H9 (cell line): Measurements from ENCODE around the gene SUPT5H. TPM values are rescaled to one million over a fixed set of nuclear protein-coding genes. Genes with fewer than 3 reads are reported as not detected.

Experiments used
- DNase-seq: peaks from one replicate; pipeline ENCODE4 v3.0.0-alpha.2; 2017
- H2AFZ ChIP-seq: one replicate; pipeline ENCODE4 v1.6.1; 2013; ENCODE audit warnings: mild to moderate bottlenecking, low read length, control low read depth, moderate library complexity
- H2AK5ac ChIP-seq: 2 replicates; pipeline ENCODE4 v1.6.1; 2013; ENCODE audit warnings: low read length, control low read depth, mixed read lengths; ENCODE audit not compliant: insufficient read length
- H2BK120ac ChIP-seq: one replicate; pipeline ENCODE4 v1.6.1; 2013; ENCODE audit warnings: low read depth, mild to moderate bottlenecking, low read length, control low read depth, inconsistent platforms; ENCODE audit not compliant: poor library complexity, severe bottlenecking
- H2BK12ac ChIP-seq: 2 replicates; pipeline ENCODE4 v1.6.1; 2013; ENCODE audit warnings: low read length, control low read depth, mixed read lengths, low read depth; ENCODE audit not compliant: insufficient read length
- H2BK15ac ChIP-seq: 2 replicates; pipeline ENCODE4 v1.6.1; 2013; ENCODE audit warnings: low read depth, low read length, control low read depth
- H2BK20ac ChIP-seq: one replicate; pipeline ENCODE4 v1.6.1; 2013; ENCODE audit warnings: low read depth, mild to moderate bottlenecking, low read length, control low read depth, inconsistent platforms; ENCODE audit not compliant: poor library complexity, severe bottlenecking
- H2BK5ac ChIP-seq: 2 replicates; pipeline ENCODE4 v1.6.1; 2013; ENCODE audit warnings: low read length, control low read depth, mixed read lengths; ENCODE audit not compliant: insufficient read length
- H3K14ac ChIP-seq: 2 replicates; pipeline ENCODE4 v1.6.1; 2013; ENCODE audit warnings: low read length, control low read depth; ENCODE audit not compliant: insufficient read depth
- H3K18ac ChIP-seq: 2 replicates; pipeline ENCODE4 v1.6.1; 2013; ENCODE audit warnings: low read depth, mild to moderate bottlenecking, mixed read lengths, low read length, control low read depth; ENCODE audit not compliant: insufficient read length
- H3K23ac ChIP-seq: 2 replicates; pipeline ENCODE4 v1.6.1; 2013; ENCODE audit warnings: low read length, control low read depth, mixed read lengths, low read depth; ENCODE audit not compliant: insufficient read length
- H3K23me2 ChIP-seq: 2 replicates; pipeline ENCODE4 v1.6.1; 2013; ENCODE audit warnings: low read depth, mild to moderate bottlenecking, mixed read lengths, low read length, control low read depth; ENCODE audit not compliant: insufficient read length, poor library complexity, severe bottlenecking
- H3K27ac ChIP-seq: 2 replicates; pipeline ENCODE4 v1.5.1; 2013; ENCODE audit warnings: low read length, control low read depth, mixed read lengths, low read depth; ENCODE audit not compliant: insufficient read length
- H3K27me3 ChIP-seq: 2 replicates; pipeline ENCODE4 v1.6.1; 2013; ENCODE audit warnings: low read length, control low read depth, inconsistent platforms; ENCODE audit not compliant: insufficient read depth
- H3K4ac ChIP-seq: 2 replicates; pipeline ENCODE4 v1.6.1; 2013; ENCODE audit warnings: low read depth, mild to moderate bottlenecking, control low read depth, inconsistent platforms, low read length, moderate library complexity
- H3K4me1 ChIP-seq: 2 replicates; pipeline ENCODE4 v1.6.1; 2013; ENCODE audit warnings: low read length, control low read depth, inconsistent platforms; ENCODE audit not compliant: insufficient read depth
- H3K4me2 ChIP-seq: 2 replicates; pipeline ENCODE4 v1.6.1; 2013; ENCODE audit warnings: low read length, control low read depth, mixed read lengths; ENCODE audit not compliant: insufficient read length, insufficient read depth
- H3K56ac ChIP-seq: 2 replicates; pipeline ENCODE4 v1.6.1; 2013; ENCODE audit warnings: low read depth, mild to moderate bottlenecking, mixed read lengths, low read length, control low read depth; ENCODE audit not compliant: insufficient read length
- H3K79me1 ChIP-seq: 2 replicates; pipeline ENCODE4 v1.6.1; 2013; ENCODE audit warnings: low read depth, mild to moderate bottlenecking, moderate library complexity, low read length, control low read depth, inconsistent platforms; ENCODE audit not compliant: insufficient read depth, poor library complexity, severe bottlenecking
- H3K79me2 ChIP-seq: 2 replicates; pipeline ENCODE4 v1.6.1; 2013; ENCODE audit warnings: low read length, control low read depth, inconsistent platforms; ENCODE audit not compliant: insufficient read depth
- H3K9ac ChIP-seq: 2 replicates; pipeline ENCODE4 v1.6.1; 2013; ENCODE audit warnings: low read length, control low read depth, mixed read lengths; ENCODE audit not compliant: insufficient read length; ENCODE audit errors: extremely low read depth
- H3K9me3 ChIP-seq: one replicate; pipeline ENCODE4 v1.6.1; 2013; ENCODE audit warnings: low read depth, low read length, inconsistent platforms; ENCODE audit not compliant: control insufficient read depth
- H3T11ph ChIP-seq: one replicate; pipeline ENCODE4 v1.6.1; 2013; ENCODE audit warnings: mild to moderate bottlenecking, low read length, control low read depth, inconsistent platforms
- H4K20me1 ChIP-seq: one replicate; pipeline ENCODE4 v1.6.1; 2013; ENCODE audit not compliant: control insufficient read depth, insufficient read length, insufficient read depth
- H4K5ac ChIP-seq: 2 replicates; pipeline ENCODE4 v1.6.1; 2013; ENCODE audit warnings: low read depth, mild to moderate bottlenecking, mixed read lengths, low read length, control low read depth; ENCODE audit not compliant: insufficient read length
- H4K8ac ChIP-seq: replicated peaks from 2 replicates; pipeline ENCODE4 v1.6.1; 2013; ENCODE audit warnings: low read length, control low read depth, mixed read lengths, low read depth; ENCODE audit not compliant: insufficient read length
- H4K91ac ChIP-seq: 2 replicates; pipeline ENCODE4 v1.6.1; 2013; ENCODE audit warnings: low read depth, mild to moderate bottlenecking, moderate library complexity, mixed read lengths, low read length, control low read depth; ENCODE audit not compliant: insufficient read length
- H3K27ac Mint-ChIP-seq, 3 experiments: 2 replicates in 2 of 3; 3 replicates in 1 of 3; pipeline ENCODE4 v1.8.0; 2020 to 2021; ENCODE audit warnings: mixed read lengths in 3 of 3, mild to moderate bottlenecking in 1 of 3, moderate library complexity in 1 of 3
- H3K27me3 Mint-ChIP-seq: 2 replicates; pipeline ENCODE4 v1.8.0; 2021; ENCODE audit warnings: low read depth, mild to moderate bottlenecking, moderate library complexity, mixed read lengths
- H3K36me3 Mint-ChIP-seq, 3 experiments: 2 replicates in 2 of 3; 3 replicates in 1 of 3; pipeline ENCODE4 v1.8.0; 2020 to 2021; ENCODE audit warnings: low read depth in 3 of 3, mixed read lengths in 3 of 3; ENCODE audit not compliant: insufficient read depth in 1 of 3
- H3K4me1 Mint-ChIP-seq, 2 experiments: 2 replicates each; pipeline ENCODE4 v1.8.0; 2020; ENCODE audit warnings: mixed read lengths in 2 of 2
- H3K4me3 Mint-ChIP-seq, 2 experiments: 2 replicates in 1 of 2; 3 replicates in 1 of 2; pipeline ENCODE4 v1.8.0; 2020 to 2021; ENCODE audit warnings: mild to moderate bottlenecking in 2 of 2, mixed read lengths in 2 of 2, moderate library complexity in 1 of 2
- H3K9me3 Mint-ChIP-seq, 2 experiments: 2 replicates in 1 of 2; 3 replicates in 1 of 2; pipeline ENCODE4 v1.8.0; 2020; ENCODE audit warnings: mild to moderate bottlenecking in 2 of 2, mixed read lengths in 2 of 2, moderate library complexity in 1 of 2
- CTCF ChIP-seq: fragments of 200-600 bp; sonication (generic); conservative IDR thresholded peaks from 3 replicates; pipeline ENCODE4 v1.8.0; 2021; ENCODE audit warnings: antibody characterized with exemption, mild to moderate bottlenecking
- WGBS: extraction: QIAGEN DNeasy Blood & Tissue Kit; methylation state at CpG from one replicate; pipeline ENCODE4 v1.1.7; 2013; ENCODE audit warnings: missing lambda C conversion rate, low lambda C conversion rate, mixed read lengths; ENCODE audit not compliant: insufficient read length; ENCODE audit errors: extremely low coverage; 5-methylcytosine and 5-hydroxymethylcytosine counted together
- total RNA-seq: library from RNA; stranded (reverse); gene quantifications from 2 replicates; pipeline ENCODE4 v1.2.1, GENCODE V29; 2021

SUPT5H gene
- total RNA-seq, 1 experiment from 2014 or later = 145 TPM

- Histone ChIP-seq H2BK5ac (no peak overlapping the region), H4K20me1 (no peaks in the 10 kb centered on the region), H3K18ac (no peak overlapping the region), H3K79me2 (no peaks in the 10 kb centered on the region), H3K14ac (no peak overlapping the region), H2AFZ (no peak overlapping the region), H2BK120ac (no peak overlapping the region), H3K9ac (no peak overlapping the region), H2AK5ac (no peak overlapping the region), H3K9me3 (no peaks in the 10 kb centered on the region), H4K91ac (no peak overlapping the region), H3K4me2 (no peak overlapping the region), H3K4ac (no peak overlapping the region), H2BK12ac (no peak overlapping the region), H3K23ac (no peak overlapping the region), H3K27ac (no peak overlapping the region), H4K8ac (no peak overlapping the region), H3T11ph (no peak overlapping the region), H2BK15ac (no peak overlapping the region), H3K56ac (no peak overlapping the region), H3K23me2 (peaks cover 15% of the 10 kb centered on the region), H3K4me1 (peaks cover 4% of the 10 kb centered on the region; the same call in 1 of the 2 replicates), H4K5ac (no peak overlapping the region), H2BK20ac (no peak overlapping the region), H3K79me1 (no peaks in the 10 kb centered on the region), H3K27me3 (no peaks in the 10 kb centered on the region)
- Mint-ChIP-seq H3K36me3 (peaks cover 10 to 23% (median 20%) of the 10 kb centered on the region in 3 experiments; a peak in 6 of 7 replicates), H3K9me3 (no peaks in the 10 kb centered on the region; a peak in 2 of 5 replicates), H3K27ac (peak overlapping the region in 1 of 3 experiments; percentile 72; a peak in 1 of 7 replicates), H3K4me1 (peaks cover 26 to 27% of the 10 kb centered on the region in 2 experiments), H3K27me3 (no peaks in the 10 kb centered on the region; the same call in 1 of the 2 replicates), H3K4me3 (no peak overlapping the region)
- no peak for TF ChIP-seq CTCF
- DNase-seq = no peak
- WGBS = no CpG with 5 or more reads among the region's 4 CpGs
Observed at GRCh38 chr19:39399668-39400050, 45.7 kb upstream of the SUPT5H start.
